Activated naive CD8-positive, alpha-beta T cell (primary cell): ENCODE results near the gene PSME3IP1.

ENCODE experiments used
- H3K27ac Mint-ChIP-seq: one replicate; pipeline ENCODE4 v1.8.0; 2021; ENCODE audit warnings: mixed read lengths
- H3K27me3 Mint-ChIP-seq: one replicate; pipeline ENCODE4 v1.8.0; 2021; ENCODE audit warnings: mixed read lengths
- H3K36me3 Mint-ChIP-seq: one replicate; pipeline ENCODE4 v1.8.0; 2021; ENCODE audit warnings: mixed read lengths
- H3K4me1 Mint-ChIP-seq: one replicate; pipeline ENCODE4 v1.8.0; 2021; ENCODE audit warnings: low read depth, mixed read lengths
- H3K4me3 Mint-ChIP-seq: one replicate; pipeline ENCODE4 v1.8.0; 2021; ENCODE audit warnings: mild to moderate bottlenecking, mixed read lengths
- H3K9me3 Mint-ChIP-seq: one replicate; pipeline ENCODE4 v1.8.0; 2021; ENCODE audit warnings: low read depth, mixed read lengths

The PSME3IP1 gene

GRCh38 chr16:57185945-57186871 is at the start of gene PSME3IP1, which contains the start of gene RSPRY1:
Gene PSME3IP1, minus strand, starts transcription at chr16:57186039. Its CDS starts 12,185 bp downstream, at chr16:57173854.
Gene RSPRY1, plus strand, starts transcription at chr16:57186329. Its CDS starts 18,330 bp downstream, at chr16:57204659.
- Mint-ChIP-seq H3K27me3 (no peaks in the 10 kb centered on the region), H3K4me3 (peak within 1 kb of the TSS; percentile 100), H3K27ac (peak within 1 kb of the TSS; percentile 95), H3K9me3 (no peaks in the 10 kb centered on the region), H3K36me3 (no peaks in the 10 kb centered on the region), H3K4me1 (peaks cover 57% of the 10 kb centered on the region)

- Mint-ChIP-seq H3K4me3 (no peak overlapping the region), H3K9me3 (no peaks in the 10 kb centered on the region), H3K4me1 (peaks cover 4% of the 10 kb centered on the region), H3K36me3 (peaks cover 12% of the 10 kb centered on the region), H3K27ac (no peak overlapping the region), H3K27me3 (no peaks in the 10 kb centered on the region)
These were observed 49.5 kb upstream of the PSME3IP1 start for GRCh38 chr16:57235128-57236021.

- H3K4me3 Mint-ChIP-seq = no peak overlapping the region
- H3K4me1 Mint-ChIP-seq = peaks cover 4% of the 10 kb centered on the region
- H3K27ac Mint-ChIP-seq = no peak overlapping the region
- H3K27me3 Mint-ChIP-seq = no peaks in the 10 kb centered on the region
- peaks cover 12% of the 10 kb centered on the region for H3K36me3 Mint-ChIP-seq
- H3K9me3 Mint-ChIP-seq = no peaks in the 10 kb centered on the region
These were observed 48.9 kb upstream of the PSME3IP1 start for GRCh38 chr16:57234707-57235092.

- no peak overlapping the region for H3K27ac Mint-ChIP-seq
These were observed 48.3 kb upstream of the PSME3IP1 start for GRCh38 chr16:57233944-57234706.

GRCh38 chr16:57231821-57232350 is 46.0 kb upstream of the PSME3IP1 start:
- H3K27me3 Mint-ChIP-seq = no peaks in the 10 kb centered on the region
- H3K36me3 Mint-ChIP-seq = peaks cover 10% of the 10 kb centered on the region
- no peak overlapping the region for H3K4me3 Mint-ChIP-seq
- no peak overlapping the region for H3K27ac Mint-ChIP-seq
- H3K9me3 Mint-ChIP-seq = no peaks in the 10 kb centered on the region
- H3K4me1 Mint-ChIP-seq = peaks cover 4% of the 10 kb centered on the region

More at GRCh38 chr16:57233944-57234706, 48.3 kb upstream of the PSME3IP1 start:
- Mint-ChIP-seq H3K27me3 (no peaks in the 10 kb centered on the region), H3K9me3 (no peaks in the 10 kb centered on the region), H3K4me1 (peaks cover 4% of the 10 kb centered on the region), H3K36me3 (peaks cover 12% of the 10 kb centered on the region), H3K4me3 (no peak overlapping the region)

GRCh38 chr16:57229079-57229478 is 43.2 kb upstream of the PSME3IP1 start:
- H3K27me3 Mint-ChIP-seq = no peaks in the 10 kb centered on the region
- no peaks in the 10 kb centered on the region for H3K9me3 Mint-ChIP-seq
- H3K27ac Mint-ChIP-seq = no peak overlapping the region
- no peak overlapping the region for H3K4me3 Mint-ChIP-seq
- no peaks in the 10 kb centered on the region for H3K4me1 Mint-ChIP-seq
- peaks cover 9% of the 10 kb centered on the region for H3K36me3 Mint-ChIP-seq

- Mint-ChIP-seq H3K36me3 (peaks cover 8% of the 10 kb centered on the region), H3K9me3 (no peaks in the 10 kb centered on the region), H3K27ac (peak overlapping the region; percentile 22), H3K4me3 (no peak overlapping the region), H3K27me3 (no peaks in the 10 kb centered on the region), H3K4me1 (no peaks in the 10 kb centered on the region)
These were observed 41.1 kb upstream of the PSME3IP1 start for GRCh38 chr16:57226701-57227621.

- Mint-ChIP-seq H3K27me3 (no peaks in the 10 kb centered on the region), H3K4me3 (no peak overlapping the region), H3K9me3 (no peaks in the 10 kb centered on the region), H3K27ac (no peak overlapping the region), H3K36me3 (peaks cover 11% of the 10 kb centered on the region), H3K4me1 (no peaks in the 10 kb centered on the region)
These were observed 40.1 kb upstream of the PSME3IP1 start for GRCh38 chr16:57225978-57226377.

- H3K4me3 Mint-ChIP-seq = no peak overlapping the region
- H3K36me3 Mint-ChIP-seq = peaks cover 20% of the 10 kb centered on the region
- H3K27me3 Mint-ChIP-seq = no peaks in the 10 kb centered on the region
- H3K4me1 Mint-ChIP-seq = no peaks in the 10 kb centered on the region
- no peaks in the 10 kb centered on the region for H3K9me3 Mint-ChIP-seq
- no peak overlapping the region for H3K27ac Mint-ChIP-seq
These were observed 39.0 kb upstream of the PSME3IP1 start for GRCh38 chr16:57224651-57225335.

- Mint-ChIP-seq H3K4me1 (no peaks in the 10 kb centered on the region), H3K9me3 (peaks cover under 1% of the 10 kb centered on the region), H3K36me3 (peaks cover 33% of the 10 kb centered on the region), H3K27me3 (no peaks in the 10 kb centered on the region), H3K27ac (no peak overlapping the region), H3K4me3 (no peak overlapping the region)
These were observed 37.2 kb upstream of the PSME3IP1 start for GRCh38 chr16:57223057-57223456.

GRCh38 chr16:57216968-57217367 is 31.1 kb upstream of the PSME3IP1 start:
- Mint-ChIP-seq H3K4me1 (no peaks in the 10 kb centered on the region), H3K27me3 (no peaks in the 10 kb centered on the region)

GRCh38 chr16:57213462-57213861 is 27.6 kb upstream of the PSME3IP1 start:
- H3K27ac Mint-ChIP-seq = no peak overlapping the region
- no peak overlapping the region for H3K4me3 Mint-ChIP-seq
- no peaks in the 10 kb centered on the region for H3K27me3 Mint-ChIP-seq
- H3K9me3 Mint-ChIP-seq = peaks cover 19% of the 10 kb centered on the region
- H3K4me1 Mint-ChIP-seq = no peaks in the 10 kb centered on the region
- H3K36me3 Mint-ChIP-seq = peaks cover 54% of the 10 kb centered on the region

More at GRCh38 chr16:57216968-57217367, 31.1 kb upstream of the PSME3IP1 start:
- Mint-ChIP-seq H3K9me3 (peaks cover 19% of the 10 kb centered on the region), H3K36me3 (peaks cover 71% of the 10 kb centered on the region), H3K4me3 (no peak overlapping the region), H3K27ac (no peak overlapping the region)

GRCh38 chr16:57209780-57210179 is 23.9 kb upstream of the PSME3IP1 start:
- no peaks in the 10 kb centered on the region for H3K9me3 Mint-ChIP-seq
- H3K36me3 Mint-ChIP-seq = peaks cover 31% of the 10 kb centered on the region
- H3K4me1 Mint-ChIP-seq = no peaks in the 10 kb centered on the region

More at GRCh38 chr16:57209780-57210179, 23.9 kb upstream of the PSME3IP1 start:
- no peak overlapping the region for H3K4me3 Mint-ChIP-seq
- H3K27ac Mint-ChIP-seq = no peak overlapping the region
- no peaks in the 10 kb centered on the region for H3K27me3 Mint-ChIP-seq
